Stimulated activated naive CD8-positive, alpha-beta T cell treated with anti-CD3 and anti-CD28 coated beads, Interleukin-15, Interleukin-2, amounts not matched to agents 100 ng/mL and 50 ng/mL, for 24 hours (primary cell): Measurements from ENCODE around the gene TIGD6.

Experiments
- H3K27ac Mint-ChIP-seq: one replicate; pipeline ENCODE4 v1.8.0; 2021; ENCODE audit warnings: mild to moderate bottlenecking, mixed read lengths
- H3K27me3 Mint-ChIP-seq: one replicate; pipeline ENCODE4 v1.8.0; 2021; ENCODE audit warnings: mixed read lengths
- H3K36me3 Mint-ChIP-seq: one replicate; pipeline ENCODE4 v1.8.0; 2021; ENCODE audit warnings: low read depth, mixed read lengths
- H3K4me1 Mint-ChIP-seq: one replicate; pipeline ENCODE4 v1.8.0; 2021; ENCODE audit warnings: low read depth, mixed read lengths
- H3K4me3 Mint-ChIP-seq: one replicate; pipeline ENCODE4 v1.8.0; 2021; ENCODE audit warnings: mild to moderate bottlenecking, mixed read lengths
- H3K9me3 Mint-ChIP-seq: one replicate; pipeline ENCODE4 v1.8.0; 2021; ENCODE audit warnings: mixed read lengths

TIGD6 gene

GRCh38 chr5:150024346-150024984 is 24.0 kb upstream of the TIGD6 start:
- no peaks in the 10 kb centered on the region for H3K27me3 Mint-ChIP-seq
- no peaks in the 10 kb centered on the region for H3K9me3 Mint-ChIP-seq
- H3K27ac Mint-ChIP-seq = no peak overlapping the region
- H3K4me3 Mint-ChIP-seq = no peak overlapping the region
- H3K36me3 Mint-ChIP-seq = peaks cover 78% of the 10 kb centered on the region
- peaks cover 13% of the 10 kb centered on the region for H3K4me1 Mint-ChIP-seq

DNA sequence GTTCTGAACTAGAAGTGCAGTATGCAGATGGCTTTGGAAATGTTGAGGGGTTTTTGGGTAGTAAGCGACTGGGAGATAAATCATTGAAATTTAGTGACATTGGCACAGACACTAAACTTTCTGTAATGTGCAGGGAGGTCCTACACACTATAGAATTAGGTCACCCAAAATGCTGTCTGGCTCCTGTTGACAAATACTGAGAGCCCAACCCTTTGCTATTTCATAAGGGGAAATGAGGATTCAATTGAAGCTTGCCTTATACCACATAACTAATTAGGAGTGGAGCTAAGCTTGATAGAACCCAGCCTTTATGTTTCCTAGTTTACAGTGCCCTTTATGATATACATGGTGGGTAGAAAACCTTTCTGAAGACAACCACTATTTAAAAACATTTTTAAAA is 22.7 kb upstream of the TIGD6 start:
- Mint-ChIP-seq H3K36me3 (peaks cover 89% of the 10 kb centered on the region), H3K9me3 (no peaks in the 10 kb centered on the region), H3K4me3 (no peak overlapping the region), H3K27ac (no peak overlapping the region), H3K4me1 (peaks cover 13% of the 10 kb centered on the region), H3K27me3 (no peaks in the 10 kb centered on the region)

DNA sequence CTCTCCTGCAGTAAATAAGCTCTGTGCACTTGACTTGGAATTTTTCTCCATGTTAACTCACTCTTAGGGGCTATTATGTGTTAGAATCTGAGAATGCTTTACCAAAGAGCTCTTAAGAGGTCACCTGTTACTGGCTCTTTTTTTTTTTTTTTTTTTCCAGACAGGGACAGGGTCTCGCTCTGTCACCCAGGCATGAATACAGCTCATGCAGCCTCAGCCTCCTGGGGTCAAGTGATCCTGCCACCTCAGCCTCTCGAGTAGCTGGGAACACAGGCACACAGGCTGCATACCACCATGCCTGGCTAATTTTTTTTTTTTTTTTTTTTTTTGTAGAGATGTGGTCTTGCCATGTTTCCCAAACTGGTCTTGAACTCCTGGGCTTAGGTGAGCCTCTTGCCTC is 22.2 kb upstream of the TIGD6 start:
- Mint-ChIP-seq H3K4me1 (peaks cover 13% of the 10 kb centered on the region), H3K27ac (no peak overlapping the region), H3K4me3 (no peak overlapping the region)

GRCh38 chr5:150022158-150022531 is 21.7 kb upstream of the TIGD6 start:
- no peaks in the 10 kb centered on the region for H3K9me3 Mint-ChIP-seq
- peaks cover 91% of the 10 kb centered on the region for H3K36me3 Mint-ChIP-seq
- no peak overlapping the region for H3K4me3 Mint-ChIP-seq
- peaks cover 13% of the 10 kb centered on the region for H3K4me1 Mint-ChIP-seq
- no peaks in the 10 kb centered on the region for H3K27me3 Mint-ChIP-seq
- peak overlapping the region; percentile 46 for H3K27ac Mint-ChIP-seq

More for the DNA sequence above, 22.2 kb upstream of the TIGD6 start:
- peaks cover 89% of the 10 kb centered on the region for H3K36me3 Mint-ChIP-seq
- no peaks in the 10 kb centered on the region for H3K9me3 Mint-ChIP-seq
- no peaks in the 10 kb centered on the region for H3K27me3 Mint-ChIP-seq

DNA sequence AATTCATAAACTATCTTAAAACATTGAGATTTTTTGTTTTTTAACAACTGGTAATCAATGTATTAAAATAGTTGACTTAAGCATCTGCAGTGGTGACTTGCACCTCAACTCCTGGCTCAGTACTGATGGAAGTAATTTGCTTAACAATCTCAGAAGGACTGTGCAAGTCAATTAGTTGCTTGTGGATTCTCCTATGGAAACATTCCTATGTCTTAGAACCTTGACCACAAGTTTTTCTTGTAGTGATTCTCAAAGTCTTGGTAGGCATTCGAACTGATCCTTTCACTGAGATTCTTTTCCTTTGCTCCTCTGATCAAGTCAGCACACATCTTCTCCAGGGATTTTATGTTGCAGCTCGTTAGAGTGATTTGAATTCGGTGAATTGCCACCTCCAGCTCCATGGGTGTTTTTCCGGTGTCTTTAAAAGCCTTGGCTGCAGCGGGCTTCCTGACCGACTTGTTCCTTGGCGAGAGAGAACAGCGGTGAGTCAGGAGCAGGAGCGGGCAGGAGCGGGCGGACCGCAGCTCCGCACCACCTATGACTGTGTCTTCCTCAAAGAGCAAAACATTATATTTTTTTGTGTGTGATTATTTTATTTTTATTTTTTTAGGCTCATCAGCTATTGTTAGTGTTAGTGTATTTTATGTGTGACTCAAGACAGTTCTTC is 21.2 kb upstream of the TIGD6 start:
- peaks cover 91% of the 10 kb centered on the region for H3K36me3 Mint-ChIP-seq

GRCh38 chr5:150020249-150020648 is 19.8 kb upstream of the TIGD6 start:
- Mint-ChIP-seq H3K4me3 (no peak overlapping the region), H3K27me3 (no peaks in the 10 kb centered on the region), H3K4me1 (peaks cover 16% of the 10 kb centered on the region), H3K36me3 (peaks cover 91% of the 10 kb centered on the region), H3K9me3 (peaks cover 6% of the 10 kb centered on the region), H3K27ac (peak overlapping the region; percentile 26)

More for the DNA sequence above, 21.2 kb upstream of the TIGD6 start:
- Mint-ChIP-seq H3K4me3 (no peak overlapping the region), H3K9me3 (no peaks in the 10 kb centered on the region), H3K27me3 (no peaks in the 10 kb centered on the region), H3K4me1 (peaks cover 16% of the 10 kb centered on the region), H3K27ac (peak overlapping the region; percentile 46)

- H3K4me3 Mint-ChIP-seq = no peak overlapping the region
- peaks cover 16% of the 10 kb centered on the region for H3K4me1 Mint-ChIP-seq
- peaks cover 6% of the 10 kb centered on the region for H3K9me3 Mint-ChIP-seq
- H3K36me3 Mint-ChIP-seq = peaks cover 95% of the 10 kb centered on the region
- H3K27ac Mint-ChIP-seq = no peak overlapping the region
- no peaks in the 10 kb centered on the region for H3K27me3 Mint-ChIP-seq
Observed at GRCh38 chr5:150017226-150018005, 17.0 kb upstream of the TIGD6 start.

DNA sequence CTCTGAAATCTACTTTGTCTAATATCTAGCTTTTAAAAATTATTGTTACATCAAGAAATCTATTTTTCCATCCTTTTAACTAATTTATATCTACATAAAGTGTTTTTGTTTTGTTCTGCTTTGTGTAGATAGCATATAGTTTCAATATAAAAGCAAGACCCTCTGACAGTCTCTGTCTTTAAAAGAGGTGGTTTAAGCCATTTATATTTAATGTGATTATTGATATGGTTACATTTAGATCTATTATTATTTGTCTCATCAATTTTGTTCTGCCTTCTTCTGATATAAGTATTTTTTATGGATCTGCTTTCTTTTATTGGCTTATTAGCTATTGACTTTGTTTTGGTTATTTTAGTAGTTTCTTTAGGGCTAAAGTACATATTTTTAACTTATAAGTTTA is 16.1 kb upstream of the TIGD6 start:
- H3K4me1 Mint-ChIP-seq = peaks cover 9% of the 10 kb centered on the region
- H3K27me3 Mint-ChIP-seq = no peaks in the 10 kb centered on the region
- H3K4me3 Mint-ChIP-seq = no peak overlapping the region
- peaks cover 6% of the 10 kb centered on the region for H3K9me3 Mint-ChIP-seq
- peaks cover 93% of the 10 kb centered on the region for H3K36me3 Mint-ChIP-seq
- no peak overlapping the region for H3K27ac Mint-ChIP-seq

GRCh38 chr5:150015415-150015814 is 15.0 kb upstream of the TIGD6 start:
- H3K4me1 Mint-ChIP-seq = peaks cover 7% of the 10 kb centered on the region
- H3K27ac Mint-ChIP-seq = no peak overlapping the region
- H3K36me3 Mint-ChIP-seq = peaks cover 94% of the 10 kb centered on the region
- H3K9me3 Mint-ChIP-seq = peaks cover 6% of the 10 kb centered on the region
- H3K4me3 Mint-ChIP-seq = no peak overlapping the region
- no peaks in the 10 kb centered on the region for H3K27me3 Mint-ChIP-seq

- no peak overlapping the region for H3K27ac Mint-ChIP-seq
- peaks cover 6% of the 10 kb centered on the region for H3K9me3 Mint-ChIP-seq
- H3K36me3 Mint-ChIP-seq = peaks cover 89% of the 10 kb centered on the region
- H3K27me3 Mint-ChIP-seq = no peaks in the 10 kb centered on the region
- no peak overlapping the region for H3K4me3 Mint-ChIP-seq
- H3K4me1 Mint-ChIP-seq = peaks cover 6% of the 10 kb centered on the region
Observed at GRCh38 chr5:150014456-150014855, 14.0 kb upstream of the TIGD6 start.

DNA sequence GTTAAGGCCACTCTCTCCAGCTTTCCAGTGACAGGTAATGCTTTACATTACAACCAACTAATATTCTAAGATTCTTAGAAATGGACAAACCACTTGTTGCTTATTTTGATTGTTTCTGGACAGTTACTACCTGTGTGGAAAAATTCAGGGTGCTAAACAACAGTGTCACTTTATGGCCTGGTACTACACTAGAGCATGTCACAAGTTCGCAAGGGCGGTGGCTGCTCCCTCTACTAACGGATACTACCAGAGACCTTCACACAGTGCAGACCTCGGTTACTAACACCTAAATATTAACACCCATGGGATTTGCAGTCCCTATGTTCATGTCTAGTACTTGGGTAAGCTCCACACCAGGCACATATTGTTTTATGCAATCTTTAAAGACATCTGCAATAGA is 13.5 kb upstream of the TIGD6 start:
- Mint-ChIP-seq H3K36me3 (peaks cover 88% of the 10 kb centered on the region), H3K4me3 (no peak overlapping the region), H3K4me1 (peaks cover 8% of the 10 kb centered on the region), H3K9me3 (peaks cover 6% of the 10 kb centered on the region), H3K27ac (no peak overlapping the region), H3K27me3 (no peaks in the 10 kb centered on the region)

DNA sequence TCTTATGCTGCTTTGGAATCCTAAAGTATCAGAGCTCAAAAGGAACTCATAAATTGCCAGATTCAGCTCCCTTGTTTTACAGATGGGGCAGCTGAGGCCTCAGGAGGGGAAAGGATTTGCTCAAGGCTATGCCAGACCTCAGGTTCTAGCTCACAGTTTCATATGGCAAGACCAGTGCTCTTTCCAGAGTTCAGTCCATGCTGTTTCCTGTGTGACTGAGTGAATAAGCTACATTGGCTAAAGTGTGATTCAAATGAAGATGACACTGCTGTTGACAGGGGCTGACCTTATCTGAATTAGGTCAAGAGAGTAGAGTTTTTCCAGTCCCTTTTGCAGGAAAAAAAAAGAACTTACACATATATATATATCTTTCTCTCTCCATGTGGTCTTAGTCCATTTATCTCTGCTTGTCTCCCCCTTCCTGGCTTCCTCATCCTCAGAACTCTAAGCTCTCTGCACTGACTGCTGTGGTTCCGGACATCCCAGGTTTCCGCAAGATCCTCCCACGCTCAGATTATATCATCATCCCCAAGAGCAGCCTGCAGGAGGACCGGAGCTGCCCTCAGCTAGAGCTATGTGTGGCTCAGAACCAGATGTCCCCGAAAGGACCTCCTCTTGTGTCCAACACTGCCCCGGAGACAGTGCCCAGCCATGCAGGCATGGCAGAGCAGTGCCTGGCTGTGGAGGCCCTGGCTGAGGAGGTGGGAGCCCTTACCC is 9.4 kb upstream of the TIGD6 start:
- peak overlapping the region; percentile 72 for H3K27ac Mint-ChIP-seq
- peaks cover 83% of the 10 kb centered on the region for H3K36me3 Mint-ChIP-seq
- no peaks in the 10 kb centered on the region for H3K27me3 Mint-ChIP-seq
- no peak overlapping the region for H3K4me3 Mint-ChIP-seq
- H3K9me3 Mint-ChIP-seq = no peaks in the 10 kb centered on the region
- peaks cover 8% of the 10 kb centered on the region for H3K4me1 Mint-ChIP-seq

DNA sequence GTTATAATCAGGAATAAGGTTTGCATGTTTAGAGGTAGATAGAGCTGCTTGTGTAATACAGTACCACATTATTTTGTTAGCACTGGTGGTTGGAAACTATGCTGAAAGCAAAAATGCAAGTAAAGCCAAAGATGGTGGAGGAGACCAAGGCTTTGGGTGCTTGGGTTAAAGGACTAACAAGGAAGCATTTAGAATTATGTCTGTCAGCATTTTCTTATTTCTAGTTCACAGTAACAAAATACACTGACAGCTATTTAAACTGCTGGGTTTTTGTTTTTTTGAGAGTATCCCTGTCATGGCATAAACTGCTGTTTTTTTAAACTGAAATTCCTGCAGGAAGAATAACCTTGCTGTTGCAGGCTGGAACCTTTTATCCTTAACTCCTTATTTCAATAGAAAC is 6.6 kb upstream of the TIGD6 start:
- Mint-ChIP-seq H3K27me3 (no peaks in the 10 kb centered on the region), H3K4me3 (no peak overlapping the region), H3K4me1 (peaks cover 26% of the 10 kb centered on the region), H3K27ac (no peak overlapping the region), H3K36me3 (peaks cover 78% of the 10 kb centered on the region), H3K9me3 (no peaks in the 10 kb centered on the region)

DNA sequence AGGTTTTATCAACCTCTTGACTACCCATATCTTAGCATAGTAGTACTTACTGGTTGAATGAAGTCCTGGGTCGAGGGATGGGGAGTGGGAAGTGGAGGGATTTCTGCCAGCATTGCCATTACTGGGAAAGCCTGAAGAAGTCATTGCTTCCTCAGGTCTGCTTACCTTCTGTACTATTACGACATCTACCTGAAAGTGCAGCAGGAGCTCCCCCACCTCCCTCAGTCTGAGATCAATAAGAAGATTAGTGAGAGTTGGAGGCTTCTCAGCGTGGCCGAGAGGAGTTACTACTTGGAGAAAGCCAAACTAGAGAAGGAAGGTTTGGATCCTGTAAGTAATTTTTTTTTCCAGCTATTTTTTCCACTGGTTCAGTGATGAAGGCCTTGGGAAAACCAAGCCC is 5.9 kb upstream of the TIGD6 start:
- H3K27me3 Mint-ChIP-seq = no peaks in the 10 kb centered on the region
- H3K4me1 Mint-ChIP-seq = peaks cover 32% of the 10 kb centered on the region
- H3K27ac Mint-ChIP-seq = no peak overlapping the region
- peaks cover 80% of the 10 kb centered on the region for H3K36me3 Mint-ChIP-seq
- H3K4me3 Mint-ChIP-seq = no peak overlapping the region
- no peaks in the 10 kb centered on the region for H3K9me3 Mint-ChIP-seq
